Stromal cell of bone marrow (primary cell): Measurements from ENCODE around the gene AP3B1.

ENCODE experiments used
- DNase-seq: peaks from one replicate; pipeline ENCODE4 v3.0.0-alpha.2; 2012; ENCODE audit warnings: low read depth

Gene AP3B1

GRCh38 chr5:78294248-78295034 lies at the start of gene AP3B1:
Gene AP3B1, minus strand, starts transcription at chr5:78294698. Its CDS starts 119 bp downstream, at chr5:78294579.
- DNase-seq = peak; percentile 98

- no peak for DNase-seq
Measured at GRCh38 chr5:78341440-78341839, 46.9 kb upstream of the AP3B1 start.

GRCh38 chr5:78339617-78340436 lies 45.3 kb upstream of the AP3B1 start:
- DNase-seq = no peak

- no peak for DNase-seq
Measured at GRCh38 chr5:78336698-78337097, 42.2 kb upstream of the AP3B1 start.

- DNase-seq = no peak
Measured at GRCh38 chr5:78335976-78336375, 41.5 kb upstream of the AP3B1 start.

- no peak for DNase-seq
Measured at GRCh38 chr5:78334811-78335210, 40.3 kb upstream of the AP3B1 start.

- DNase-seq = no peak
Measured at GRCh38 chr5:78331523-78332080, 37.1 kb upstream of the AP3B1 start.

- peak; percentile 12 for DNase-seq
Measured at GRCh38 chr5:78328585-78329173, 34.2 kb upstream of the AP3B1 start.

- DNase-seq = no peak
Measured at GRCh38 chr5:78327761-78328510, 33.4 kb upstream of the AP3B1 start.

GRCh38 chr5:78326930-78327329 lies 32.4 kb upstream of the AP3B1 start:
- no peak for DNase-seq

- no peak for DNase-seq
Measured at GRCh38 chr5:78323241-78323640, 28.7 kb upstream of the AP3B1 start.

GRCh38 chr5:78320401-78320800 lies 25.9 kb upstream of the AP3B1 start:
- peak; percentile 14 for DNase-seq

- no peak for DNase-seq
Measured at GRCh38 chr5:78318337-78318736, 23.8 kb upstream of the AP3B1 start.

GRCh38 chr5:78317515-78317914 lies 23.0 kb upstream of the AP3B1 start:
- no peak for DNase-seq

GRCh38 chr5:78308703-78309102 lies 14.2 kb upstream of the AP3B1 start:
- DNase-seq = no peak

- DNase-seq = no peak
Measured at GRCh38 chr5:78300464-78301045, 6.1 kb upstream of the AP3B1 start.

GRCh38 chr5:78295035-78295961 lies 800 bp upstream of the AP3B1 start:
- DNase-seq = no peak

GRCh38 chr5:78293851-78294247 lies 649 bp downstream of the AP3B1 start:
- DNase-seq = no peak

- DNase-seq = no peak
Measured at GRCh38 chr5:78291687-78292086, 2.8 kb downstream of the AP3B1 start.

GRCh38 chr5:78289911-78290310 lies 4.6 kb downstream of the AP3B1 start:
- no peak for DNase-seq
